Fibroblast of gingiva (primary cell): Measurements from ENCODE around the gene APLP2.
A peak's percentile ranks its signal among the peaks of the same experiment; 100 is the strongest.
"Not testable (repeated sequence)": the region's sequence is repeated elsewhere in the genome, so short reads cannot be mapped to it uniquely, and the experiment has no call there.

Source experiments
- DNase-seq: peaks from one replicate; pipeline ENCODE4 v3.0.0-alpha.2; 2011; ENCODE audit warnings: low read depth

APLP2 gene

DNA sequence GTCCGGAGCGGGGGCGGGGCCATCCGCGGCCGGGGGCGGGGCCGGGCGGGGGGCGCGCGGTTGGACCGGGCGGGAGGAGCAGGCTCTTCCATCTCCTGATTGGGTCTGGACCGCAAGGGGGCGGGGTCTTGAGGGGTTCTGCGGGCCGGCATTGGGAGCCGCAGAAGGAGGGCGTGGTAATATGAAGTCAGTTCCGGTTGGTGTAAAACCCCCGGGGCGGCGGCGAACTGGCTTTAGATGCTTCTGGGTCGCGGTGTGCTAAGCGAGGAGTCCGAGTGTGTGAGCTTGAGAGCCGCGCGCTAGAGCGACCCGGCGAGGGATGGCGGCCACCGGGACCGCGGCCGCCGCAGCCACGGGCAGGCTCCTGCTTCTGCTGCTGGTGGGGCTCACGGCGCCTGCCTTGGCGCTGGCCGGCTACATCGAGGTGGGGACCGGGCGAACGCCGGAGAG, at the start of gene APLP2:
Gene APLP2 (plus strand): TSS at position 236 of the 450 bp plus-strand sequence. CDS start 84 bp downstream, at position 320.
- peak; percentile 99 for DNase-seq

DNA sequence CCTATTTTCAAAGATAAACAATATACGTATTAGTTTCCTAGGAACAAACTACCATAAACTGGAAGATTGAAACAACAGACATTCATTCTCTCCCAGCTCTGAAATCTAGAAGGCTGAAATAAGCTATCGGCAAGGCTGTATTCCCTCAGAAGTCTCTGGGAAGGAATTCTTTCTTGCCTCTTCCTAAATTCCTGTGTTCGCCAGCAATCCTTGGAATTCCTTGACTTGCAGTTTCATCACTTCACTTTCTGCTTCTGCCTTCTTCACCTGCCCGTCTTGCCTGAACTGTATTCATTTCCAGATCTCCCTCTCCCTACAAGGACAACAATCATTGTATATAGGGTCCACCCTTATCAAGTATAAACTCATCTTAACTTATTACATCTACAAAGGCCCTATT, 49.4 kb upstream of the APLP2 start:
- DNase-seq: no peak

DNA sequence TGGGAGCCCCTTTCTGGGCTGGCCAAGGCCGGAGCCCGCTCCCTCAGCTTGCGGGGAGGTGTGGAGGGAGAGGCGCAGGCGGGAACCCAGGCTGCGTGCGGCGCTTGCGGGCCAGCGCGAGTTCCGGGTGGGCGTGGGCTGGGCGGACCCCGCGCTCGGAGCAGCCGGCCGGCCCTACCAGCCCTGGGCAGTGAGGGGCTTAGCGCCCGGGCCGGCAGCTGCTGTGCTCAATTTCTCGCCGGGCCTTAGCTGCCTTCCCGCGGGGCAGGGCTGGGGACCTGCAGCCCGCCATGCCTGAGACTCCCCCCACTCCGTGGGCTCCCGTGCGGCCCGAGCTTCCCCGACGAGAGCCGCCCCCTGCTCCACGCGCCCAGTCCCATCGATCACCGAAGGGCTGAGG, 48.1 kb upstream of the APLP2 start:
- not testable (repeated sequence) for DNase-seq

DNA sequence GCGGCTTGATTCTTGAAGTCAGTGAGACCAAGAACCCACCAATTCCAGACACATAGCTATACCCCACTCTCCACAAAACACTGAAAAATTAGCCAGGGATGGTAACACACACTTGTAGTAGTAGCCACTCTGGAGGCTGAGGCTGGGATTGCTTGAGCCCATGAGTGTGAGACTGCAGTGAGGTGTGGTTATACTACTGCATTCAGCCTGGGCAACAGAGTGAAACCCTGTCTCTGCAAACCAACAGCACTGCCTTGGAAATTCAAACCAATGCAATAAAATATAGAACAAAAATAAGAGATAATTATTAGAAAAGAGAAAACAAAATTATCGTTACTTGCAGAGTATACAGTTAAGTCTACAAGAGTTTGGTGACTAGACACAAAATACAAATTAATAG, 46.9 kb upstream of the APLP2 start:
- no peak for DNase-seq

DNA sequence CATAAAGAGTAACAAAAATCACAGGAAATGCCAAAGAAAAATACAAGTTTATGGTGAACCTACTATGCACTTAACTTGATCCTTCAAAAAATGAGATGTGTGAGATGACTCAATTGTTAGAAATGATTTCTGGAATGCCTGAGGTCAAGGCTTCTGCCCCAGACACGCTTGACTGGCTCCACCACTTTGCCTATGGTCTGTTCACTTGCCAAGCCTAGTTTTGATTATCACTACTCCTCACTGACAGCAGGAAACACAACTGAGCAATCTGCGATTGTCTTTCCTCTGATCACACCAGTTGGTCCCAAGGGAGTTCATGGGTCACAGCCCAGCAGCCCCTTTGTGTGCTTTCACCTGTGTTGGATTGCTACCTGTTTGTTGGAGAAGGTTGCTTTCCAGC, 46.5 kb upstream of the APLP2 start:
- DNase-seq: peak; percentile 50

DNA sequence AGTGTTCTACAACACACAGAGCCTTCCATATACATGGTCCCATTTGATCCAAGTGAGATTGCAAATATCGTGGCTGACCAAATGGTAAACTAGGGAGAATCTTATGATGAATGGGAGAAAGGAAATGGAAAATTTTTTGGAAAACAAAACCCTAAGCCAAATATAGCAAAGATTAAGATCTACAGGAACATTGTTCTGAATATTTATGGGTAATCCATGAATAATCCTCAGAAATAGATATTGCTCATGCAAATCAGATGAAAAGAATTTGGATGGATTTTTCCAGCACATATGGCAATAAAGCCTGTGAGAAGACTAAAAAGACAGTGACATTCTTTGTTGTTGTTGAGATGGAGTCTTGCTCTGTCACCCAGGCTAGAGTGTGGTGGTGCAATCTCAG, 45.3 kb upstream of the APLP2 start:
- DNase-seq: no peak

DNA sequence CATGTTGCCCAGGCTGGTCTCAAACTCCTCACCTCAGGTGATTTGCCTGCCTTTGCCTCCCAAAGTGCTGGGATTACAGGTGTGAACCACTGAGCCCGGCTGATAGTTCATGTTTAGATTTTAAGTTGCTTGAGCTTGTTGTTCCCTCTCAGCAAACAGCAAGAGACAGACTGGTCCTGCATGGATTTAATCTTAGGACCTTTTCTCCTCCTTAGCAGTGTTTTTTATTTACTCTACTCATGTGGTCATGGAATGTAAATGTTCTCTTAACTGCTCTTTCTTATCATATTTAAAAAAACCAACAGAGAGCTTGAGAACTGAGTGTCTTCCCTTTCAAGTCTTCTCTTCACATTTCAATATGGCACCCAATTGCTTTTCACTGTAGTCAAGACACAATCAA, 44.3 kb upstream of the APLP2 start:
- DNase-seq: no peak

DNA sequence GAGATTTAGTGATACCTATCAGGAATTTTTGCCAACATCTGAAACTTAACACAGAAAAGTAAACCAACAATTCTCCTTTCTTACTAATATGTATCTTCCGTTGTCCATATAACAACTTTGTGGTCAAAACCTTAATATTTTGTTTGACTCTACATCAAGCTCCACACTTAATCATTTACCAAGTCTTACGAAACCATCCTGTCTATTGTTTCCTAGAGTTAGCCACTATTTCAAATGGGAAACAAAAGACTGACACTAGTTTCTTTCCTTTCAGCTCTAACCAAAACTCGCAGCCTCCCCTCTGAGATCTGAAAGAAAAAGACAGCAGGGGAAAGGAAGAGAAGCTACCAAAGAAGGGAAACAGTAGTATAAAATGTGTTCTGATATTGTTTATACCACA, 40.6 kb upstream of the APLP2 start:
- no peak for DNase-seq

DNA sequence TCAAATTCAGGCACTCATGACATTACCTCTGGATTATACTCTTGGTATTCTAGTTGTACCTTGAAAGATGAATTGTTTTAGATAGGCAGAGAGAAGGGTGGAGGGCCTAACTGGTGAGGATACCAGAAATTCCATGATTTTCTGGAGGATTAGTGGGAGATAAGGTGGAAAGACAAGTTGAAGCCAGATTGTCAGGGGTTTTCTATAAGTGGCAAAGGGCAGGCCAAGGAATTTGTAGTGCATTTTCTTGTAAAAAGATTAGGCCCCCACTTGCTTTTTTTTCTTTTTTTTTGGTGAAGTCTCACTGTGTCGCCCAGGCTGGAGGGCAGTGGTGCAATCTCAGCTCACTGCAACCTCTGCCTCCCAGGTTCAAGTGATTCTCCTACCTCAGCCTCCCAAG, 38.6 kb upstream of the APLP2 start:
- no peak for DNase-seq

DNA sequence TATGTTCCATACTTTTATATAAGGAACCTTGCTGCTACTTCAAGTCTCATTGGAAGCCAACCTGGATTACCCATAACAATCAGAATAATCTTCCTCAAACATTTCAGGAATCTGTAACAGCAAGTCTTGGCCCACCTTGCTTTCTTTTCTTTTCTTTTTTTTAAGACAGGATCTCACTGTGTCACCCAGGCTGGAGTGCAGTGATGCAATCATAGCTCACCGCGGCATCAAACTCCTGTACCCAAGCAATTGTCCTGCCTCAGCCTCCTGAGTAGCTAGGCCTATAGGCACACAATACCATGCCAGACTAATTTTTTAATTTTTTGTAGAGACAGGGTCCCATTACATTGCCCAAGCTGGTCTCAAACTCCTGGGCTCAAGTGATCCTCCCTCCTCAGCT, 37.7 kb upstream of the APLP2 start:
- DNase-seq: no peak

DNA sequence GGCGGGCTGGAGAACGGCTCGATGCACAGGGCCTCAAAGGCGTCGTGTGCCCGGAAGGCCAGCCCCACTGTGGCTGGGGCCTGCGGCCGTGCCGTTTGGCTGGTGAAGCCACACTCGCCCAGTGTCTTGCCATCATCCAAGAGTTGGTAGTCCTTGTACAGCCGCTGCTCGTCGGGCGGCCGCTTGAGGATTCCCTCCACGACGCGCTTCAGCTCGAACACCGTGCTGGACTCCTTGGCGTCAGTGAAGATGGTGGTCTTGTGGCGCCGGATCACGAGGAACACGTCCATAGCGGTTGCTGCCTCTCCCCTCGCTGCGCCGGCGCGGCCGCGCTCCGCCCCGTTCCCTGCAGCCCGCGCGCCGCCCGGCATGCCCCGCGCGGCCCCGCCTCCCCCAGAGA, 36.8 kb upstream of the APLP2 start:
- no peak for DNase-seq

DNA sequence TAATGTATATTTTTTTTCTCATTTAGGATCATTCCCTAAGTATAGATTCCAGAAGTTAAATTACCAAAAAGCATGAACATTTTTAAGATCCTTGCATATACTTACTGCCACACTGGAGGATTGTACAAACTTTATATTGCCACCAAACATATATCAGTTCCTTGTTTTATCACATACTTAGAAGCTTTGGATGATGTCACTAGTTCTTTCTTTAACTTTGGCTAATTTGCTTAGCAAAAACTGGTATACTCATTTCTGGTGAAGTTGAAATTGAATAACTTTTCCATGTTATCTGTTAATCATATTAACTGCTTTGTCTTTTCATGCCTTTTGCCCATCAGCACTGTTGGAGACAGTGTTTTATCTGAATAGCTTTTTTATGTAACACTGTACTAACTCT, 35.5 kb upstream of the APLP2 start:
- no peak for DNase-seq

DNA sequence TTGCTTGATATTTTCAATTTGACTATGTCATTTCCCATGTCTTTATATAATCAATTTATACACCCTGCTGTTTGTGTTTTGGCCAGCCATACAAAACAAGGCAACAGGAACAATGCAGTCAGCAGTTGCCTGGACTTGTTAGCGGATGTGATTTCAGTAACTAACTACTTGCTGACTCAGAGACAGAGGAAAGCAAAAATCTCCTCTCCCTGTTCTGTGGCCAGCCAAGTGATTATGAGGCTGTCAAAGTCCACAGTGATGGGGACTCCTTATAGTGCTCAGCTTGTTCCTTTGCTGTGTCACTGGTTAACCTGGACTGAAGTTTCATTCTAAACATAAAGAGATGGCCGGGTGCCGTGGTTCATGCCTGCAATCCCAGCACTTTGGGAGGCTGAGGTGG, 32.6 kb upstream of the APLP2 start:
- DNase-seq: peak; percentile 43

DNA sequence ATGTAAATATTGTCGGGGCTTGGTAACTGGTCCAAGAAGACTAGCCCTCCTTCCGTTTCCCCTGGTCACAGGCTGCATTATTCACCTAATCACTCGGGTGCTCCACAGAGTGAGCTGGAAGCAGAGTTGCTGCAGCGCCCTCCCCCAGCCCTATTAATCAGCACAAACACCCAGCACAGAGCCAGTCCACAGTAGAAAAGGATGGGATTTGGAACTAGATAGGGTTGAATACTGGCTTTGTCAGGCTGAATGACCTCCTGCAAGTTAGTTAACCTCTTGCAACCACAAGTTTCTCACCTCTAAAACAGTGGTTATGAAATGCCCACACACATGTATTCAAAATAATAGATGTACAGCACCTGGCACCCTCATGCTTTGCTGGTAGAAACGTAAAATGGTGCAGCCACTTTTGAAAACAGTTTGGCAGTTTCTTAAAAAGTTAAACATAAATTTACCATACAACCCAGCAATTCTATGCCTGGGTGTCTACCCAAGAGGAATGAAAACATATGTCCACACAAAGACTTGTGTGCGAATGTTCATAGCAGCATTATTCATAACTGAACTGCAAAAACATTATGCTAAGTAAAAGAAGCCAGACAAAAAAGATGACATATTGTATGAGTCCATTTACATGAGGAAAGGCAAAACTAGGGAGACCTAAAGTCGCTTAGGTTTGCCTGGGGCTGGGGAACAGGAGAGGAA, 31.7 kb upstream of the APLP2 start:
- DNase-seq: no peak

DNA sequence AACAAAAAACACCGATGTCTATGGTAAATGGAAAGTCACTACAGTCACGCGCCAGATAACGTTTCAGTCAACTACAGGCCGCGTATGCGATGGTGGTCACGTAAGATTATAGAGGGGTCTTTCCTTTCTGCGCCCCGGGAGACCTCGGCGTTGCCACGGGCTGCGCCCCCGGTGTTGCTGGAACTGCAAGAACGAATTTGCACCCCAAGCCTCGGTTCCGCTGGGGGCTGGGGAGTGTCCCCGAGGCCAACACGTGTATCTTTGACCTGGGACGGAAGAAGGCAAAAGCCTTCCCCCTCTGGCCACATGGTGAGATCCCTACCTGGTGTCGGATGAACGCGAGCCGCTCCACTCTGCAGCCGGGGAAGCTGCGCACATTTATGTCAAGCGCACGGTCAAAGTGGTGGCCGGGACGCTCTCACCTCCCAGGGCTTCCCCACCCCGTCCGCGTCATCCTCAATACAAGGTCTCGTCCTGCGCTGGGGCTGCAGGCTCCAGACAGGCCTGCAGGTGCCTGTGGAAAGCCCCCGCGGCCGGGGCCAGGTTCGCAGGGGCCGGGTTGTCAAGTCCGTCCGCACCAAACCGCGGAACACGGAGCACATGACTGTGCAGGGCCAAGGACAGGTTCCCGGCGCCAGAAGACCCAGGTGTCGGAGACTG, 29.3 kb upstream of the APLP2 start:
- no peak for DNase-seq

DNA sequence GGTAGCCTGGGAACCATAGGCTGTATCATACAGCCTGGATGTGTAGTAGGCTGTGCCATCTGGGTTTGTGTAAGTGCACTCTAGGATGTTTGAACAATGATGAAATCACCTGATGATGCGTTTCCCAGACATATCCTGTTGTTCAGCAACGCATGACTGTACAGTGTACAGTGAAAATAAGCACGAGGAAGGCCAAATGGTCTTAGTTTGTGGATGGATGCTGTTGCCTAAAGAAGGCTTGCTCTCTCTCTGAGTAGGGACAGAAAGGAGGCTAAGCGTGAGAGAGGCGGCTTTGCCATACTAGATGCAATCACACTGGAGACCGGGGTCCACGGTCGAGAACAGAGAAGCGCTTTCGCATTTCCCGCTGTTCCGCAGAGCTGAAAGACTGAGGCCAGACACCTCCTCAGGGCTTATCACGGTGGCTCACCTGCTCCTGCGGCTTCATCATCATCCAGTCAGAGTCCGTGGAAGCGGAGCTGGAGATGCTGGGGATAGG, 27.6 kb upstream of the APLP2 start:
- peak; percentile 88 for DNase-seq

DNA sequence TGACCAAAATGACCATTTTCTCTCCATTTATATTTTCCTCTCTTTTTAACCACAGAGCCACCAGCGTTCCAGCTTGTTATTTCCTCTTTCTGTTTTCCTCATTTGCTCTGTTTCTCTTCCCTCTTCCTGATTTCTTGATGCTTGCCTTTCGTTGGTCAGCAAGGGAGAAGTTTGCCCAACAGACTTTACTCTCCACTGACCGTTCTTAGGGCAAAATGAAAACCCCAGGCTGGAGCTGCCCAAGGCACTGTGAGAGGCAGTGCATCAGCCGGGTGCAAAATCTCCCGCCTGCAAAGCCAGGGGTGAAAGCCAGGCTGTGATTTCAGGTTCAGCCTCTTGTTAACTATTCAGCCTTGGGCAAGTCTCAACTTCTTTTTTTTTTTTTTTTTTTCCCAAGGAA, 26.1 kb upstream of the APLP2 start:
- DNase-seq: no peak

DNA sequence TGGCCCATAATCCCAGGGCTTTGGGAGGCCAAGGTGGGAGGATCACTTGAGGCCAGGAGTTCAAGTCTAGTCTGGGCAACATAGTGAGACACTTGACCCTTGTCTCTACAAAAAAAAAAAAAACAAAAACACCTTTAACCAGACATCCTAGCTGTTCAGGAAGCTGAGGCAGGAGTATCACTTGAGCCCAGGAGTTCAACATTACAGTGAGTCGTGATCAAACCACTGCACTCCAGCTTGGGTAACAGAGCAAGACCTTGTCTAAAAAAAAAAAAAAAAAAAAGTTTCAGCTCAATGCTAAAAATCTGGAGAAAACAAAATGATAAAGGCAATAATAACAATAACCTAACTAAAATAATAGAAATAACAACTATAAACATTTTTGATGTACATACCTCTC, 22.6 kb upstream of the APLP2 start:
- no peak for DNase-seq

DNA sequence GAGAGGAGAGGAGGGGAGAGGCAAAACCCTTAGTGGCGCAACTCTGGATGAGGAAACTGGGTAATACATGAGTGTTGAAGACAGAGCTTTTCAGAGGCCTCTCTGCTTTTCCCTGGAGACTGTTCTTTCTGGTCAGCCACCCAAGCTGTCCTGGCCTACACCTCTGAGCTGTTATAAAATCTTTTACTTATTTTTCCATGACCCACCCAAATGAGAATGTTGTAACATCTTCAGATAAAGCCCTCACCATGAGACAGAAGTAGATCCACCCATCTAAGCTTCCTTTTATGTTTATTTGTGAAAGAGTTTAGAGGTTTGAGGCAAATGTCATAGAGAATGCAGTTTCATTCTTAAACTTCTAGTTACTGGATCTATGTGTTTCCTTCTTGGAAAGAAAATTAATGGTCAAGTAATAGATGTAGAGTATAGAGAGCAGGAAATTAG, 20.3 kb upstream of the APLP2 start:
- peak; percentile 59 for DNase-seq

DNA sequence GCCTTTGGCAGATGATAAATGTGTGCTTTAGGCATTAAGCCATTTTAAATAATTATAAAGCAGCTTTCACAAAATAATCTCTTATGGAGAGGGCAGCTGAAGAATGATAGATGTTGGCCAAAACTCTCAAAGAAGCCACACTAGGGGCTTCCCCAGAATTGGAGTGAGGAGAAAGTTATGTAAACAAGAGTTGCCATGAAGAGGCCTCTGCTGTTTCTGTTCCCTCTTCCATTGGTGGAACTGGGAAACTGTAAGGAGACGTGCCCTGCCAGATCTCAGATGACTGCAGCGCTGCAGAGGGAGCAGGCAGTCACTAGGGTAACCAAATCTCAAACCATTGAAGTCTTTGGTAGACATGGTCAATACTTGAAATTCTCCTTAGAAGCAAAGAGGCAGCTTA, 19.4 kb upstream of the APLP2 start:
- peak; percentile 24 for DNase-seq

DNA sequence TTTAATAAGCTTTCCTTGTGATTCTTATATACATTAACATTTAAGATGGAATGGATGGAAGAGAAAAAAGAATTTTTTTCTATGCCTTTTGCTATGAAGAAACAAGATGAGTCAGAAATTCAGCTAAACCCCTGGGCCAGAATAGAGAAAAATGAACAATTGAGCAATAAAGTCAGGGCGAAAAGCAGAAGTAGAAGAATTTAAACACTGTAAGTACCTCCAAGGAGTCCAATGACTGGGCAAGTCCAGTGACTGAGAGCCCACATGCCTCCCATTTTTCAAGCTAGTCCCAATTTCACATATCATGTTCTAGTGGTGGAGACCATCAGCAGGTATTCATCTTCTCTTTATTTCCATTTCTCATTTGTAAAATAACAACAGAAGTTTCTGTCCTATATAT, 18.6 kb upstream of the APLP2 start:
- DNase-seq: peak; percentile 71

DNA sequence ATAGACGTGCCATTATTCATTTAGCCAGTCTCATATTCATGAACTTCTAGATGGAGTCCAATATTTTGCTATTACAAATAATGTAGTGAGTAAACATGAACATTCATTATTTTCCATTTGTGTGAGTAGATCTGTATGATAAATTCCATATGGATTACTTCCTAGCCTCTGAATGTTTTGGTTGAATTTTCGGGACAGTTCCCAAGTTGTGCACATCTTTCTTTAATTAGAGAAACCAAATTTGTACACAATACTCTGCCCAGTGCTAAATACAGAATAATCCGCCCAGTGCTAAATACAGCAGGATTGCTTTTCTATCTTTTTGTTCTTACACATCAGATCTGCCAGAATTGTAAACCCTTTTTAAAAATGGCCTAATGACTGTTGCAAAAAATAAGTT, 17.1 kb upstream of the APLP2 start:
- DNase-seq: peak; percentile 69

DNA sequence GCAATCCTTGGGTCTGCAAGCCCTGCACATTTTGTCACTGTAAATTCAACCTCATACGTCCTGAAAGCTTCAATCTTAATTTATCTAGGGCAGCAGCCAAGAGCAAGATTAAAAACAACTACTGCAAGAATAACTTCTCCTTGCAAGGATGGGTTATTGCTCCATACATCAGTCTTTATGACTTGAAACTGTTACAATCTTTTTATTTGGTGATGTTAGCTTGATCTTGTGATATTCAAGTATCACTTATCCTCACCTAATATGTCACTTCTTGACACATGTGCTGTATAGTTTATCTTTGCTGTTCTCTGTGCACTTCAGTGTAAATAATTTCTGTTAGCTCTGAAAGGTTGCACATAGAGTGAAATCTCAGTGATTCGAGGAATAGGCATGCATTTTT, 14.7 kb upstream of the APLP2 start:
- DNase-seq: no peak

DNA sequence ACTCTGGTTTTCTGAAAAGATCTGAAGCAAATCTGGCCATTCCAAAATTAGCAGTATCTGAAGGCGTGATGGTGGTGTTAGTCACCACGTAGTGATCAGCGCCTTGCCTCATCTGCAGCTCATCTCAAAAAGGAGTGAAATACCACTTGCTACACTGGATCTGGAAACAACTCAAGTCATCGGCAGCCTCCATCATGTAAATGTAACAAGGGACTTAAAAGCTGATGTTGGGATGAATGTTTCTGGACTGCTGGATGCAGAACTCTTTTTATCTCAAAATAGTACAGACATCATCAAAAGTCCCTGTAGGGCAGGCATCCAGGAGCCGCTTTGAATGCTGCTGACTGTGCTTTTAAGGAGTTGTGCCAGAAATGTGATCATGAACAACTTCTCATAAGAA, 14.1 kb upstream of the APLP2 start:
- DNase-seq: no peak
